Measurements from ENCODE around the gene PLXDC2.

PLXDC2 gene

DNA sequence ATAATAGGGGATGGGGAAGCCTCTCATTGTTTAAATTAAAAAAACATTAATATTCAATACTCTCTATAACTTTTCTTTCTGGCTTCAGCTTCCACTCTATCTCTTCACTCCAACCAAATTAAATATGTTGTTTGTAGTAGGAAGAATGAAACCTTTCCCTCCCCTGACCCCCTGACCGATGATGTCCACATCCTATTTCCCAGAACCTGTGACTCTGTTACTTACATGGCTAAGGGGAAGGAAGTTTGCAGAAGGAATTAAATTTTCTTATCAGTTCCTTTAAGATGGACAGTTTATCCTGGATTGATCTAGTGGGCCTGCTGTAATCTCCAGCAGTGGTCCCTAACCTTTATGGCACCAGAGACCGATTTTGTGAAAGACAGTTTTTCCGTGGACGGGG is 130.0 kb downstream of the PLXDC2 start:
- DNase-seq, result no peak

DNA sequence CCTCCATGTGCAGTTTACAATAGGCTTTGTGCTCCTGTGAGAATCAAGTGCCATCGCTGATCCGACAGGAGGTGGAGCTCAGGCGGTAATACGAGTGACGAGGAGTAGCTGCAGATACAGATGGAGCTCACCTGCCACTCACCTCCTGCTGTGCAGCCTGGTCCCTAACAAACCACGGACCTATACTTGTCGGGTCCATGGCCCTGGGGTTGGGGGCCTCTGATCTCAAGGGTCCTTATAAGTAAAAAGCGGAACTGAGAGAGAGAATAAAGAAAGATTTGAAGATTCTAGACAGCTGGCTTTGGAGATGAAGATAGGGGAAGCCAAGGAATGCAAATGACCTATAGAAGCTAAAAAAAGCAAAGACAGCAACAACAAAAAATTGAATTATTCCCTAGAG is 130.6 kb downstream of the PLXDC2 start:
- DNase-seq, result no peak

DNA sequence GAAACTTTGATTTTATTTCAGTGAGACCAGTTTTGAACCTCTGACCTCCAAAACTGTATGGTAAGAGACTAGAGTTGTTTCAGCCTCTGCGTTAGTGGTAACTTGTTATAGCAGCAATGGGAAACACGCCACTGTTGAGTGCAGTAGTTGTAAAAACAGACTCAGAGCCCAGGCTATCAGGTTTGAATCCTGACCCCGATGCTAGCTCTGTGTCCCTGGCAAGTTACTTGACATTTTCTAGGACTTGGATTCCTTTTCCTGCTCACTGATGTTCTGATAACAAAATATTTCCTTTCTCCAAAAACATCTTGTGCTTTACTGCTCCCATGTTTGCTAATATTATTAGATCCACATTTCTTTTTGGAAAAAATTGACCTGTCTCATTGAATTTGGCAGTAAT is 131.0 kb downstream of the PLXDC2 start:
- no peak for DNase-seq

DNA sequence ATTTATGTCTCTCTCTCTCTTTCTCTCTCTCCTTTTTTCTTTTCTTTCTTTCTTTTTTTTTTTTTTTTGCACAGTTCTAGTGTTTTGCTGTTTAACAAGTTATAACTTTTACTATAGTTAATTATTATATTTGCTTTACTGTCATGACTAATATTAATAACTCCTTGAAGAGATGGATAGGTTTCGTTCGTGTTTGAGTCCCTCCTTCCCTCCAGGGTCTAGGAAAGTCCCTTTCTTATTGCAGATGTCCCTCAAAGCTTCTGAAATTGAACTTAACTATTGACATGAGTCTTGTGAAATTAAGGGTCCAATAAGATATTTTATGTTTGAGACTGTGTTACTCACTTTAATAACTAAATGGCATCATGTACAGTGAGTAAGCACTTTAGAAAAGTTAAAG is 131.4 kb downstream of the PLXDC2 start:
- DNase-seq, result no peak

DNA sequence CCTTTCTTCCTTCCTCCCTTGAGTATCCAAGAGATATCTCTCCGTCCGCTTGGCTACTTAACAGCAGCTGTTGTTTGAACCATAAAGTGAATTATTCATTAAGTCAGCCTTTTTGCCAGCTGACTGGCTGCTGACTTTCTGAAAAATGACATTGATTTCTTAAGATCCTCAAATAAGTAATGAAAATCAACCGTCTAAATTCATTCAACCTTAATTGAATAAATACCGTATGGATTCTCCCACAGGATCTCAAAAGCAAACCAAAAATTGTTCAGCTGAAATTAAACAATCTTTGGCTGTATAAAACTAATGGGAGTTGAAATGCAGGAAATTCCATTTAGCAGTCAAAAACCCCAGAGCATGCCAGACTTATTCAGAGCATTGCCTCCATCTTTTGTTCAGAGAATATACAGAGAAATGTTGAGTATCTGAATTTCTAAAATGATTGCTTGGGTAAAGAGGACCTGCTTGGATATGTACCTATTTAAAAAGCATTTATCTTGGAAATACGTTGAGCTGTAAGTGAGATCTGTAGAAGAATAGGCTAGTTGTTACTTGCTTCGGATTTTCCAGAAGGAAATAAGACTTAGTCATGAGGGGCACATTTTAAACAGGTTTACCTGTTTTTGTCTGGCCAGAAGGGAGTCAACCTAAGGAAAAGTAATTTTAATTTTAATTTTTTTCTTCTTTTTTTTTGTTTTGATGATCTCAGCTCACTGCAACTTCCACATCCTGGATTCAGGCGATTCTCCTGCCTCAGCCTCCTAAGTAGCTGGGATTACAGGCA is 136.2 kb downstream of the PLXDC2 start:
- no peak for DNase-seq

DNA sequence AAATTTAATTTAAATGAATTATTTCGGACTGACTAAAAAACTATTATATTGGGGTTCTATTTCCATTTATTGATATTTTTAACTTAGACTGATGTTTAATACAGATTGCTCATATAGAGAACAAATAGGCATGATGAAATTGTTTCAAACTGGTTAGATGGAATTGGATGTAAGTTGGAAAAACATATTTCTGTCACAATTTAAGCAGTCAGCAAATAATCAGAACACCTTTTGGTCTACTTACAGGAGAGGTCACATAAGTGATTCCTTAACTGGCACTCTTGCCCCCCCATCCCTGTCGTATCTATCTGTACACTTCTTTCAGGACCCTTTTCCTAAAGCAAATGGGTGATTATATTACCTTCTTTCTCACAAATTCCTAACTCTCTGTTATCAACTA is 138.4 kb downstream of the PLXDC2 start:
- DNase-seq, result no peak

DNA sequence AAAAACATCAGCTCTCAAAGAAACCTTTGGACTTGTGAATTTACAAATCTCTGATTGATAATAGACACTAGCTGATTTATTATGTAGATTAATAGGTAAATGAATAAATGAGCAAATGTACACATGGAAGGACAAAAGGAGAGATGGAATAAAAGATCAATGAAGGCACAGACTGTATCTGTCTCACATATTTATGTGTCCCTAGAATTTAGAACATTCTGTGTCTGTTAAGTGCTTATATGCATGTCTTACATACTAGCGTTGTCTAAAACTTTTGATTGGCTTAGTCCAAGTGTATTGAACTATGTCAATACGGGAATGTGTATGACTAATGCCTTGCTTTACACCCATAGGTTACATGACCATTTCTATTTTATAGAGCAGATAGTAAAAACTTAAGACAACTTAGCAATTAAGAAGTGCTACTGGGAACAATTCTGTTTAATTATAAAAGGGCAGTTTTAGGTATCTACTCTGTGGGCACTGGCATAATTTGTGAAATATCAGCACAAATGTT is 140.3 kb downstream of the PLXDC2 start:
- DNase-seq, result no peak

DNA sequence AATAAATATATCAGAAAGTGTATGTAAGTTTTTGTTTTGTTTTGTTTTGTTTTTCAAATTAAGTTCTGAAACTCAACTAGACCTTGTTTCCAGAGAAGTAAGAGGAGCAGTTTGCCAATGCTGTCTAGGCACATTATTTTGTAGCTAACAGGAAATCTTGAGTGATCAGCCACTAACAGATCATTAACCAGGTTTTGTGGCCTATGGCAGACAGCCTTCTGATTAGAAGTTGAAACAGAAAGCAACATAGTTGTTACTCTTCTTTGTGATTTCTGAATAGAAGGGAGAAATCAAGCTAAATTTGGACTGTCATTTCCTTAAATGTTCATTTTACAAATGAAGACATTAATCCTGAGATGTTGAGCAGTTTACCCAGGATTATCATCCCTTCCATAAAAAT is 142.6 kb downstream of the PLXDC2 start:
- DNase-seq, result no peak

DNA sequence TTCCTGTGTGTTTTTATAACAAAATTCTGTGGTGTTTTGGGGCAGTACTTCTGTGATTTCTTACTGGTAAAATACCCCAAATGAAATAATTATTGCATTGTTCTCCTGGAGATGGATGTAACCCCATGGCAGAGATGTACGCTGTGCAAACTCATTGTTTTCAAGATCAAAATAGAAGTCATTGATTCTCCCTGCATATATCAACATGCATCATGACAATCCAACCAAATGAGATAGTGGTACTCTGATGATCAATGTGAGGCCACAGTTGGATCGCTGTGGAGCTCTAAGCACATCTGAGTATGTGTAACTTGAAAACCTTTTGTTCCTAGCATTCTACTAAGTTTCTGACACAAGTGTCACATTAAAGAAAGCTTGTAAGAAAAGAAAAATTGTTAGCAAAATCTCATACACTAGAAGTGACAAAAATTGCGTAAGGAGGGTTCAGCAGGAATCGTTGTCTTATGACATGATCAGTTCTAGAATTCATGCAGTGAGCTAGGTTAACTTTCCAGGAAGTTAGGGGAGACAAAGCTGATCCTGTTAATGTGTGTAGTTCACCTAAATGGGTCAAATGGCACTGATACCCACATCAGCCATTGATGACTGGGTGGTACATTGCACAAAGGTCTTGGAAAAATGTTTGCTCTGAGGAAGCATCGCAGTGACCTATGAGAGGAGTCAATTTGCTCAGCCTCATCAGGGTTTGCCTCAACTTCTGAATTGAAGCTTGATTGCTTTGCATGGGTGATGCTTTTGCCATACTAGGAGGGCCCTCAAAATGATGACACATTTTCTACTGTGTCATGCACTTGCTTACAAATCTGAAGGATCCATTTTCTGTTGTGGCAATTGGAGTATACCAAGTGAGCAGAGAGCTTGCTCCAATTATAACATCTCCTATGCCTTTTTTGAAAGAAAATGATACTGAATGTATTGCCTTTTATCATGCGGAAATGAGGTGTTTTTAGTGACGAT is 145.1 kb downstream of the PLXDC2 start:
- DNase-seq, result no peak

DNA sequence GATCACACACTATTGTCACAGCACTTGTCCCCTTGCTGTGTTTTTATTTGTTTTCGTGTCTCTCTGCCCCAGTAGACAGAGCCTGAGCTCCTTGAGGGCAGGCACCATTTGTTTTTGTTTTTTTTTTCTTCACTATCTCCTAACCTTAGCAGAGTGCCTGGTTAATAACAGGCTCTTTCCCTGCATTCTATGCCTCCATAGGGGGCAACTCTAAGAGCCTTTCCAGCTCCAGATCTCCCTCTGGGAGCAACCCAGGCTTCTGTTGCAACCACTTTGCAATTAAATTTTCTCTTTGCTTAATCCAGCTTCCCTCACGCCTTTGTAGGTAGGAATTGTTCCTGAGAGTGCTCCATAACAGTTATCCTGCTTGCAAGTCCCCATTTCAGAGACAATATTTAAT is 148.4 kb downstream of the PLXDC2 start:
- no peak for DNase-seq

DNA sequence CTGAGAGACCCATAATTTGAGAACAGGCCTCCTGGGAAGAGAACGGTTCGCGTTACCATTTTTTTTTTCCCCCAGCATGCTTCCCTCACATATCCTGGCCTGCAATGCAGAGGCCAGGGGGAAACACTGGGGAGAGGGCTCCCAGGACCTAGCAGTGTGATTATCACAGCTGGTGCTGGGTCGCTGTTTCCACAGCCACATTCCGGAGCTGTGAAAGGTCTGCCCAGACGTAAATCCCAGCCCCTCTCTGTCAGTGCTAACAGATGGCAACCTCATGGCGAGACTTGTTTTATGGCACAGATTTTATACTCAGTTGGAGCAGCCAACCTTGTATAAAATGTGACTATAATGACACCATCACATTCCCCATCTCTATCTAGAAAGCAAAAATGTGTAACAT is 150.5 kb downstream of the PLXDC2 start:
- peak; percentile 0 for DNase-seq

DNA sequence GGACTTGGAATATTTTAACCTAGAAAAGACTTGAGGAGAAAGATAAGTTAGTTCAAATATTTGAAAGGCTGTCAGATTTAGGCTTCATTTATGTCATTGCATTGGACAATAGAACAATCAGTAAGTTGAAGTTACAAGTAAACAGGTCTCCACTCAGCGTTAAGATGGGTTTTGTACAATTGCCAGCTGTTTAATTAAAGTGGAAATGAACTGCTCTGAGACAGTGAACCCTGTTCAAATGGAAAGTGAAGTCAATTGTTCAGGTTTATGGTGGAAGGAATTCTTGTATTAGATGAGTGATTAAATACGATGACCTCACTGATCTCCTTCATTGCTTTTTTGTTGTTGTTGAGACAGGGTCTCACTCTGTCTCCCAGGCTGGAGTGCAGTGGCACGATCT is 151.7 kb downstream of the PLXDC2 start:
- no peak for DNase-seq

DNA sequence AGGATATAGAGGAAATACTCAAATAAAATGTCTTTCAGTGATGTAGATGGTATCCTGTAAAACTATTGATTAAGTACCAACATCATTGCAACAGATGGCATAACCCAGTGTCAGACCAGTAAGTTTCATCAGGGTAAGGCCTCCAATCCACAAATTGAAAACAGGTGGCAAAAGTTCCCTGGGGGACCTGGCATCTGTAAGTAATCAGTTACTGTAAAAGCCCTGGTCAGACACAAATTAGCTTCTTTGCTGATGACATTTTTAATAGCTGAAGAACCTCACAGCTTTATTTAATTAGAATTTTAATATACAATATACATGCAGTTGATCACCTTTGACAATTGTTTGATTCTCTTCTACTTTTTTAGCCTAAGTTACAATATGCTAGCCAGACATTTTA is 152.5 kb downstream of the PLXDC2 start:
- no peak for DNase-seq

DNA sequence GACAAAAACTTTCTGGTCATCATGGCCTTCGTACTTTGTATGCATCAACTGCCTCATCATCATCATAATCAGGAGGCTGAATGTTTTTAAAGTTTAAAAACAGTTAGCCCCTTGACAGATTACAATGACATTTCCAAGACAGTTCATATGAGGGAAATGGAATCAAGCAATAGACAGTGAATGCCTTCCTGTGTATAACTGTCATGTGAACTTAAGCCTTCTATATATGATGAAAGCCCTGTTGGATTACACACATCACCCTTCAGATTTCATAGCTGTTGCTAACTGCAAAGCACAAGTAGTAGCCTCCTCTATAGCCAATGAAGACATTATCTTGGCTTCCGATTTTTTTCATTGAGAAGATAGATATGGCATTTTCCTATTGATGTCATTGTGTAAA is 154.0 kb downstream of the PLXDC2 start:
- DNase-seq, result no peak

DNA sequence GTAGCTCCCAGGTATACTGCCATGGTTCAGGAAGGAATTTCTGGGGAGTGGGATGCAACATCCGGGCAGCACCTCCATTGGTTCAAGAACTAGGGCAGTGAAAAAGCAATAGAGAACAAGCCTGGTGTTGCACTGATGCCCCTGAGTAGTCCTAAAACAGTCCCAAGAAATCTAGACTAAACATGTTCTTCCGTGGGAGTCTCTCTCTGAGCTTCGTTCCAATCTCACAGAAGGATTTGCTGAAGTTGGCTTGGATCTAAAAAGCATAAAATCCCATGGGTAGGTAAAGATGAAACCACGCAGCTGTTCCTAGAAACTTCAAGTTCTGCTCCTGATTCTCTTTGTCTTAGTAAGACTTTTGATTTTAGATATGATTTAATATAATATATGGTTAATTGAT is 154.5 kb downstream of the PLXDC2 start:
- no peak for DNase-seq

DNA sequence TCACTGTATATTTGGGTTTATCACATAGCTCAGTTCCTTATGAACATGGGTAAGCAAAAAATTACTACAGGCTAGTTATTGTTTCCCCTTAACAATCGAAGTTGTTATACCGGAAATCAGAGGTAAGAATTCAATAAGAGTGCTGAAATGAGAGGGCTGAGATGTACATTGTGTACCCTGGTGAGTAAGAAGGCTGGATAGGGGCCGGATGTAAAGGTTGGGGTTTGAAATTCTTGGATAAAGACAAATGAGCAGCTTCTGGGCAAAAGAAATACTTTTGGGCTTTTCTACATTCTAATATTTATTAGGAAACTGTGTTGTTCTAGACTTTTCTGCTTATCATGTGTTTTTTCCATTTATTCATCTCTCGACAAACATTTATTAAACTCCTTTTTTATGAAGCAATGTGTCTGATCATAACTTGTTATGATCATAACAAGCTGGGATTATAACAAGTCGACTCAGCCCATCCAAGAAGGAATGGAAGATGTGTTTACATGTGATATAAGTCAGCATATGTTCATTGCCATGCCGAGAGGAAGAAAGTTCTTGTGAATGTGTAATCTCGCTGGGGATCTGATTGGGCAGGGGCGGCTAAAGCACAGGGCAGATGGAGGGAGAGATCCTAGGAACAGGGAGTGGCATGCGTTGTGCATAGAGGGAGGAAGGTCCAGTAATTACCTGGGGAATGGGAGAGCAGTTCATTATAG is 155.3 kb downstream of the PLXDC2 start:
- DNase-seq, result no peak

DNA sequence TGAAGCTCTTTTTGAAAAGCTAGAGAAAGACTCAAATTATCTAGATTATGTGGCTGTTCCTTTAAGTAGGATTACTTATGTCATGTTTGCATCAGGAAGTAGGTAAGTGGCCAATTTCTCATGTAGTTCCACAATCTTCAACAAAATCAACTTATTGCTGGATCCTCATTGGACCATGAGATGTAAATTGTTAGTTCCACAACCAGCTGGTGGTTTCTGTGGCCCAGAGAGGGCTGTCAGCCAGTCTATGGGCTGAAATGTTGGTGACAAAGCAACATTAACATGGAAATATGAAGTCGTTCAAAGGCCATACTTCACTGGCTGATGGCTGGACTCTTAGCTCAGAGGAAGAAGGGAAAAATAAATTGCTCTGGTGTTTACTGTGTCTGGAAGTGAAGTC is 157.9 kb downstream of the PLXDC2 start:
- no peak for DNase-seq

DNA sequence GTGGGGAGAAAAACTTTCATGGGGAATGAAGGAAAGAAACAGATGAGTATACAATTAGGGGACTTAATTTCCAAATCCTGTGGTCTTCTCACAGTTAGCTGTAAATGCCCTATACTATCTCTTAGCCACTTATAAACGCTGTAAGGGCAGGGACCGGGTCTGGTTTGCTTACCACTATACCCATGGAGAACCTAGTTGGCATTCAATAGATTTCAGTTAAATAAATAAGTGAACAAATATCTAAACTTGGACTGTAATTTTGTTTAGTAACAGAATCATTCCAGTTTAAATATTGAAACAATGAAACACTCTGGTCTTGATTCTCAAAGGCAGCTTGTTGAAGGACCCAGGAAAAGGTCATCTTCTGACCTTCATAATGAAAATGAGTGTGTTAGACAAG is 158.3 kb downstream of the PLXDC2 start:
- DNase-seq, result no peak

DNA sequence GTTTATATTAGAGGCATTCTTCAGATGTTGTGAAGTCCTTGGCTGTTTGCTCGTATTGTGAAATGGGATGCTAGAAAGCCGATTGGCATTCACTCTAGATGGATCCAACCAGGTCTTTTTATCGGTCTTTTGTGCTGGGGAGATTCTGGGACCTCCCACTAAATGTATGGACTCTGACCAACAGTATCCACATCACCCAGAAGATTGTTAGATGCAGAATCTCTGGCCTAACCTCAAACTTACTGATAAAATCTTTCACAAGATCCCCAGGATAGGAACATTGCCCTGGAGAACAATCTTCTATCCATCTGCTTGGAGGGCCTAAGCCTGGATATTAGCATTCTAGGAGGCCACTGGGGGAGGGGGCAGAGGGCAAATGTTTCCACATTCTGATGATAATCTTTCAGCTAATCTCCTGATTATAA is 160.9 kb downstream of the PLXDC2 start:
- no peak for DNase-seq

DNA sequence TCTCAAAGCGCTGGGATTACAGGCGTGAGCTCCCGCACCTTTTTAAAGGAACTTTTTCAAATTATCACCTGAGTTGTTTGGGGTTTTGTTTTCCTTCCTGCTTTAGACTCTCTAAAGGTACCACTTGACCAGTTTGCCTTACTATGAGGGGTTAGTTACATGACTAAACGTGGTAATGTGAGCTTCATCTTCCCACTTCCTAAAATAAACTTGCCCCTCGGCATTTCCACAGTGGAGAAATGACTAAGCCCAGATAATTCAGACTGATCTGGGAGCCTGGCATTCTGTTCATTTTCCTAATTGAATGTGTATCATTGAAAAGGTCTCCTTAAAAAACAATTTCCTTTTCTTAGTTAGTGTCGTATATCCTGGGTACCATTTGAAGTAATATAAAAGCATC is 163.4 kb downstream of the PLXDC2 start:
- DNase-seq, result no peak

DNA sequence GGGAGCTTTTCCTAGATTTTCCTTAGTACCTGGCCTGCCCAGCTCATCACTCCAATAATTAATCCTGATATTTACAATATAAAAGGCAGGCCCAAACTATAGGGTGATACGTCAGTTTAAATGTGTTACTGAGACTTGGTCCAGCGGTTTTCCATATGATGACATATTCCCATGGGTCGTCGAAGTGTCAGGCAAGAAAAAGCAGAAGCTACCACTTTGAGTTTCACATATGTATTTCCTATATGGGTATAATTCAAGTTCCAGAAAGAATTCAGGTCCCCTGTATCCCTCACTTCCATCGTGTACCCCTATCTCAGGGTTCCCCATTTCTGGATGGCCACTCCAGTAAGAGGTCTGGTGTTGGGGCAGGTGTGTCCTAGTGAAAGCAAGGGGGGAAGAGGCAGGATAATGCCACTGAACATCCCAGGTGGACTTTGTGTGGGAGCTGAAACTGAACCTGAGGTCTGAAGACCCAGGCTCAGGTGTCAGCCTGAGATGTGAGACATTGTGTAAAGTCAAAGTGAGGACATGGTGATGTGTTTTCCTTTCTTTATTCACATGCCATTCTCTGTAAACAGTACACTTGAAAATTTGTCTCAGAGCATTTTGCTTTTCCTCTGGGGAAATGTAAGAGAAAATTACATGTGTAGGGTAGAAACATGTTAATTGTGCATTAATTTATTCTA is 167.8 kb downstream of the PLXDC2 start:
- DNase-seq, result no peak

DNA sequence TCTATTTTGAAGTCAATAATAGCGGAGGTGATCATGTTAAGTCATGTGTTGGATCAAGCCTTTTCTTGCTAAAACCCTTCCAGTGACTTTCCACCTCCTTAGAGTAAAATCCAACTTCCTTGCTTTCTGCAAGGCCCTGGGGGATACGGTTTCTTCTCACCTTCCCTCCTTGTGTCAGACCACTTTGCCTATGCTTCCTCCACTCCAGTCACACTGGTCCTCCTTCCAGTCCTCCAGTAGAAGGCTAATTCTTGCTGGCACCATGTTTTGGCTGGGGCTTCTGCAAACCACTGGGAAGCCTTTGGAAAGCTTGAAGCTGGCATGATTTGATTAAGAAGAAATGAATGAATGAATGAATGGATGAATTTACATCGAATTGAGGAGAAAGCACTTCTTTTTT is 169.5 kb downstream of the PLXDC2 start:
- DNase-seq, result no peak

DNA sequence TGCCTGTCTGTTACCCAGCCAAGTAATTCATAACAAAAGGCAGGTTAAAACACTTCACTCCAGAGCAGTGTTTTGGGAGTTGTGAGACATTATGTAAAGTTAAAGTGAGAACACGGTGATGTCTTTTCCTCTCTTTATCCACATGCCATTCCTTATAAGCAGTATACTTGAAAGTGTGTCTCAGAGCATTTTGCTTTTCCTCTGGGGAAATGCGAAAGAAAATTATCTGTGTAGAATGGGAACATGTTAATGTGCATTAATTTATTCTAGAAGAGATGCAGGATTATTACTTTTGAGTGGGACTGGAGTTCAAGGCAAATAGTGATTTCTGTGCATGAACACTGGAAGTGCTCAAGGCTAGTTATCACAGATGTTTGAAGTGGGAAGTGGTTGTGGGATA is 170.4 kb downstream of the PLXDC2 start:
- DNase-seq, result no peak
